SK-N-SH (cell line): ENCODE measurements around the gene POLR3B. TPM values are rescaled to one million over a fixed set of nuclear protein-coding genes. Genes with fewer than 3 reads are reported as not detected.

Source experiments
- CTCF ChIA-PET: fragments of 300-600, 350-600 bp; formaldehyde crosslinking; extraction: SDS; loops from one replicate; lab custom pipeline; 2021; lab: Yijun Ruan, JAX
- POLR2A ChIA-PET: fragments of 350-600 bp; sonication (Branson Sonifier 250); formaldehyde crosslinking; extraction: SDS; loops from one replicate; lab custom pipeline; 2020; ENCODE audit warnings: antibody characterized with exemption, inconsistent platforms; lab: Yijun Ruan, JAX
- DNase-seq: peaks from one replicate; pipeline ENCODE4 v3.0.0; 2012
- H2AFZ ChIP-seq: fragments of 200-600 bp; sonication (generic); 2 replicates; pipeline ENCODE4 v1.8.1; 2016; ENCODE audit warnings: antibody characterized with exemption, mild to moderate bottlenecking, low read depth
- H3F3A ChIP-seq: fragments of 200-600 bp; sonication (generic); replicated peaks from 2 replicates; pipeline ENCODE3; 2016; ENCODE audit warnings: antibody characterized with exemption, mild to moderate bottlenecking; ENCODE audit not compliant: insufficient read depth
- H3K27ac ChIP-seq, 2 experiments: fragments of 200-500 bp in 1 of 2; fragments of 200-600 bp in 1 of 2; sonication (Bioruptor generic) in 1 of 2; sonication (generic), shearing (Covaris generic) in 1 of 2; 2 replicates each; pipeline versions ENCODE4 v1.5.1 to v1.6.1; 2014 to 2016; ENCODE audit warnings: low read depth in 2 of 2, inconsistent platforms in 1 of 2, low read length in 1 of 2, mild to moderate bottlenecking in 1 of 2, mixed read lengths in 1 of 2
- H3K27me3 ChIP-seq: fragments of 200-600 bp; sonication (generic), shearing (Covaris generic); 2 replicates; pipeline ENCODE4 v1.6.1; 2016; ENCODE audit warnings: mixed run types; ENCODE audit not compliant: insufficient read depth
- H3K36me3 ChIP-seq, 2 experiments: fragments of 200-500 bp in 1 of 2; fragments of 200-600 bp in 1 of 2; sonication (Bioruptor generic) in 1 of 2; sonication (generic) in 1 of 2; replicated peaks in 1 of 2; 2 replicates each; pipeline versions ENCODE3 to v1.5.1; 2014 to 2016; ENCODE audit warnings: low read length in 1 of 2, mild to moderate bottlenecking in 1 of 2; ENCODE audit not compliant: insufficient read depth in 2 of 2, control insufficient read depth in 1 of 2
- H3K4me1 ChIP-seq, 2 experiments: fragments of 200-500 bp in 1 of 2; fragments of 200-600 bp in 1 of 2; sonication (Bioruptor generic) in 1 of 2; sonication (generic), shearing (Covaris generic) in 1 of 2; 2 replicates each; pipeline versions ENCODE4 v1.5.1 to v1.6.1; 2014 to 2016; ENCODE audit warnings: low read depth in 1 of 2, low read length in 1 of 2, mixed run types in 1 of 2; ENCODE audit not compliant: insufficient read depth in 2 of 2, control insufficient read depth in 1 of 2
- H3K4me2 ChIP-seq: fragments of 200-600 bp; sonication (generic), shearing (Covaris generic); 2 replicates; pipeline ENCODE4 v1.6.1; 2017; ENCODE audit warnings: mixed run types
- H3K4me3 ChIP-seq, 2 experiments: fragments of 200-500 bp in 1 of 2; fragments of 200-600 bp in 1 of 2; sonication (Bioruptor generic) in 1 of 2; sonication (generic), shearing (Covaris generic) in 1 of 2; 2 replicates each; pipeline versions ENCODE4 v1.5.1 to v1.8.1; 2014 to 2016; ENCODE audit warnings: low read depth in 2 of 2, inconsistent platforms in 1 of 2, low read length in 1 of 2, mild to moderate bottlenecking in 1 of 2, mixed read lengths in 1 of 2, moderate library complexity in 1 of 2
- H3K79me2 ChIP-seq: fragments of 200-600 bp; sonication (generic); 2 replicates; pipeline ENCODE4 v1.8.1; 2017; ENCODE audit warnings: mild to moderate bottlenecking; ENCODE audit not compliant: insufficient read depth
- H3K9ac ChIP-seq: fragments of 200-600 bp; sonication (generic); 2 replicates; pipeline ENCODE4 v1.6.1; 2017; ENCODE audit warnings: mixed run types
- H3K9me2 ChIP-seq: fragments of 200-600 bp; sonication (generic); 2 replicates; pipeline ENCODE4 v1.6.1; 2017; ENCODE audit warnings: mixed run types
- H3K9me3 ChIP-seq: fragments of 200-600 bp; sonication (generic); 2 replicates; pipeline ENCODE4 v1.6.1; 2017; ENCODE audit warnings: mixed run types, mild to moderate bottlenecking, moderate library complexity
- H4K20me1 ChIP-seq: fragments of 200-600 bp; sonication (generic); 2 replicates; pipeline ENCODE4 v1.6.1; 2017; ENCODE audit warnings: mild to moderate bottlenecking, mixed run types; ENCODE audit not compliant: insufficient read depth
- ELF1 ChIP-seq: IDR thresholded peaks from 2 replicates; pipeline ENCODE4 v1.4.0; 2012
- EP300 ChIP-seq, 2 experiments: IDR thresholded peaks; 2 replicates each; pipeline versions ENCODE4 v1.4.0 to v1.6.1; 2012; ENCODE audit warnings: borderline replicate concordance in 1 of 2, low read depth in 1 of 2, low read length in 1 of 2
- EZH2phosphoT487 ChIP-seq: fragments of 200-600 bp; sonication (generic); IDR thresholded peaks from 2 replicates; pipeline ENCODE4 v1.6.1; 2017; ENCODE audit warnings: low read depth, mixed run types, mild to moderate bottlenecking, antibody characterized with exemption, moderate library complexity, borderline replicate concordance
- FOXJ3 ChIP-seq: sonication (generic); formaldehyde crosslinking; IDR thresholded peaks from 2 replicates; pipeline ENCODE4 v1.5.1; 2020; ENCODE audit warnings: mild to moderate bottlenecking, missing genetic modification reagents
- GABPA ChIP-seq: IDR thresholded peaks from 2 replicates; pipeline ENCODE4 v1.4.0; 2012; ENCODE audit warnings: low read depth, mild to moderate bottlenecking
- JUND ChIP-seq: IDR thresholded peaks from 2 replicates; pipeline ENCODE4 v1.4.0; 2012
- NFIC ChIP-seq: IDR thresholded peaks from 2 replicates; pipeline ENCODE4 v1.4.0; 2012; ENCODE audit warnings: borderline replicate concordance
- NRF1 ChIP-seq: IDR thresholded peaks from 2 replicates; pipeline ENCODE4 v1.6.1; 2012; ENCODE audit warnings: low read depth, mild to moderate bottlenecking, low read length
- POLR2AphosphoS5 ChIP-seq: IDR thresholded peaks from 2 replicates; pipeline ENCODE4 v1.6.1; 2012; ENCODE audit warnings: low read depth, low read length
- RFX5 ChIP-seq: IDR thresholded peaks from 2 replicates; pipeline ENCODE4 v1.6.1; 2012; ENCODE audit warnings: mild to moderate bottlenecking, improper control_type of control experiment, low read length
- SMC3 ChIP-seq: IDR thresholded peaks from 2 replicates; pipeline ENCODE4 v1.6.1; 2012; ENCODE audit warnings: low read depth, low read length, improper control_type of control experiment
- TAF1 ChIP-seq: IDR thresholded peaks from 2 replicates; pipeline ENCODE4 v1.6.1; 2012; ENCODE audit warnings: low read depth, mild to moderate bottlenecking, low read length, moderate library complexity, borderline replicate concordance
- TEAD4 ChIP-seq: IDR thresholded peaks from 2 replicates; pipeline ENCODE4 v1.4.0; 2012; ENCODE audit warnings: mild to moderate bottlenecking, borderline replicate concordance; ENCODE audit not compliant: insufficient read depth
- WGBS: methylation state at CpG from one replicate; pipeline ENCODE4 v1.1.6; 2017; ENCODE audit warnings: low lambda C conversion rate; 5-methylcytosine and 5-hydroxymethylcytosine counted together
- polyA plus RNA-seq, 3 experiments: library from polyadenylated mRNA; depleted of rRNA; stranded (reverse); fragments of >200 nt; gene quantifications; 2 replicates each; pipeline ENCODE4 v1.2.3, GENCODE V29; 2012
- TF ChIP-seq, protein P1 (sequence below): IDR thresholded peaks from 2 replicates; pipeline ENCODE4; 2012
- TF ChIP-seq, protein P2 (sequence below): IDR thresholded peaks from 2 replicates; pipeline ENCODE4 v1.4.0; 2012; ENCODE audit warnings: low read depth
- TF ChIP-seq, protein P3 (sequence below): fragments of 150-350 bp; IDR thresholded peaks from 2 replicates; pipeline ENCODE4 v1.6.1; 2017; ENCODE audit warnings: antibody characterized with exemption, low read length, low read depth, borderline replicate concordance
- TF ChIP-seq, protein P4 (sequence below): IDR thresholded peaks from 2 replicates; pipeline ENCODE4 v1.6.1; 2012; ENCODE audit warnings: mild to moderate bottlenecking, low read depth, low read length, moderate library complexity
- TF ChIP-seq, protein P5 (sequence below): IDR thresholded peaks from 2 replicates; pipeline ENCODE4 v1.4.0; 2012; ENCODE audit warnings: low read depth, borderline replicate concordance
- TF ChIP-seq, protein P6 (sequence below): fragments of 150-350 bp; IDR thresholded peaks from 2 replicates; pipeline ENCODE4 v1.6.1; 2016; ENCODE audit warnings: mild to moderate bottlenecking, low read depth, low read length
- TF ChIP-seq, protein P7 (sequence below): fragments of 200-600 bp; sonication (generic); IDR thresholded peaks from 2 replicates; pipeline ENCODE4 v1.6.1; 2017; ENCODE audit warnings: antibody characterized with exemption, mild to moderate bottlenecking, moderate library complexity

Gene POLR3B
- polyA plus RNA-seq, 1 of the 3 experiments (the other 2 are of a cell fraction), result 3.3 TPM

DNA sequence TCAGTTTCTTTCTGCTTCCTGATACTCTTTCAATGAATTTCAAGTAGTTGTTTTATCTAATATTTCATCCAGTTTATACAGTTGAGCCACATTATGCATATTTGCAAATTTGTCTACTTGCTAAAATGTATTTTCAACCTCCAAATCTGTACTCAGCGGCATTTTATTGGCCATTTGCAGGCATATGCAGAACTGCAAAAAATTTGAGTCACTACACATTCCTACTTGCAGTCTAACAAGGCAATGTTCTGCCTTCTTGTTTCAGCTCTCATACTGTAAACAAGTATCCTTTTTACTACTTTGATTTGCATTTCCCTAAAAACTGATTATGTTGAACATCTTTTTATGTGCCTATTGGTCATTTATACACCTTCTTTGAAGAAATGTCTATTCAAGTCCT lies 55.0 kb downstream of the POLR3B start:
- no peak overlapping the region for H2AFZ ChIP-seq
- H3F3A ChIP-seq, result peaks cover 21% of the 10 kb centered on the region
- CTCF ChIA-PET, result interaction anchor here (1.5 kb wide), 1 partner anchor 506 kb away, joined by 3 read pairs; no protein-coding TSS in a partner anchor
- no peaks in the 10 kb centered on the region for H3K4me1 ChIP-seq
- no peak overlapping the region for H3K4me3 ChIP-seq
- DNase-seq, result no peak
- H3K9me2 ChIP-seq, result 0 out of 2 replicates have a peak, but pooled peaks cover 4% of the 10 kb centered on the region
- H3K9ac ChIP-seq, result no peak overlapping the region
- no peak overlapping the region for H3K27ac ChIP-seq
- H3K9me3 ChIP-seq, result no peaks in the 10 kb centered on the region
- no peaks in the 10 kb centered on the region for H4K20me1 ChIP-seq
- POLR2A ChIA-PET, result no interaction called here
- no peaks in the 10 kb centered on the region for H3K79me2 ChIP-seq
- no peaks in the 10 kb centered on the region for H3K27me3 ChIP-seq
- H3K4me2 ChIP-seq, result no peak overlapping the region
- peaks cover 13 to 25% of the 10 kb centered on the region in 2 experiments for H3K36me3 ChIP-seq
- no peak for TF ChIP-seq TEAD4
- no peak for TF ChIP-seq EZH2phosphoT487
- TF ChIP-seq, protein P1, sequence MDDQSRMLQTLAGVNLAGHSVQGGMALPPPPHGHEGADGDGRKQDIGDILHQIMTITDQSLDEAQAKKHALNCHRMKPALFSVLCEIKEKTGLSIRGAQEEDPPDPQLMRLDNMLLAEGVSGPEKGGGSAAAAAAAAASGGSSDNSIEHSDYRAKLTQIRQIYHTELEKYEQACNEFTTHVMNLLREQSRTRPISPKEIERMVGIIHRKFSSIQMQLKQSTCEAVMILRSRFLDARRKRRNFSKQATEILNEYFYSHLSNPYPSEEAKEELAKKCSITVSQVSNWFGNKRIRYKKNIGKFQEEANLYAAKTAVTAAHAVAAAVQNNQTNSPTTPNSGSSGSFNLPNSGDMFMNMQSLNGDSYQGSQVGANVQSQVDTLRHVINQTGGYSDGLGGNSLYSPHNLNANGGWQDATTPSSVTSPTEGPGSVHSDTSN, result no peak
- TF ChIP-seq, protein P2, sequence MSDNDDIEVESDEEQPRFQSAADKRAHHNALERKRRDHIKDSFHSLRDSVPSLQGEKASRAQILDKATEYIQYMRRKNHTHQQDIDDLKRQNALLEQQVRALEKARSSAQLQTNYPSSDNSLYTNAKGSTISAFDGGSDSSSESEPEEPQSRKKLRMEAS, result no peak
- TF ChIP-seq RFX5, result no peak
- TF ChIP-seq FOXJ3 (CRISPR knock-in tag), result no peak
- no peak for TF ChIP-seq JUND
- TF ChIP-seq, protein P3, sequence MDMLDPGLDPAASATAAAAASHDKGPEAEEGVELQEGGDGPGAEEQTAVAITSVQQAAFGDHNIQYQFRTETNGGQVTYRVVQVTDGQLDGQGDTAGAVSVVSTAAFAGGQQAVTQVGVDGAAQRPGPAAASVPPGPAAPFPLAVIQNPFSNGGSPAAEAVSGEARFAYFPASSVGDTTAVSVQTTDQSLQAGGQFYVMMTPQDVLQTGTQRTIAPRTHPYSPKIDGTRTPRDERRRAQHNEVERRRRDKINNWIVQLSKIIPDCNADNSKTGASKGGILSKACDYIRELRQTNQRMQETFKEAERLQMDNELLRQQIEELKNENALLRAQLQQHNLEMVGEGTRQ, result no peak
- no peak for TF ChIP-seq GABPA
- TF ChIP-seq, protein P4, sequence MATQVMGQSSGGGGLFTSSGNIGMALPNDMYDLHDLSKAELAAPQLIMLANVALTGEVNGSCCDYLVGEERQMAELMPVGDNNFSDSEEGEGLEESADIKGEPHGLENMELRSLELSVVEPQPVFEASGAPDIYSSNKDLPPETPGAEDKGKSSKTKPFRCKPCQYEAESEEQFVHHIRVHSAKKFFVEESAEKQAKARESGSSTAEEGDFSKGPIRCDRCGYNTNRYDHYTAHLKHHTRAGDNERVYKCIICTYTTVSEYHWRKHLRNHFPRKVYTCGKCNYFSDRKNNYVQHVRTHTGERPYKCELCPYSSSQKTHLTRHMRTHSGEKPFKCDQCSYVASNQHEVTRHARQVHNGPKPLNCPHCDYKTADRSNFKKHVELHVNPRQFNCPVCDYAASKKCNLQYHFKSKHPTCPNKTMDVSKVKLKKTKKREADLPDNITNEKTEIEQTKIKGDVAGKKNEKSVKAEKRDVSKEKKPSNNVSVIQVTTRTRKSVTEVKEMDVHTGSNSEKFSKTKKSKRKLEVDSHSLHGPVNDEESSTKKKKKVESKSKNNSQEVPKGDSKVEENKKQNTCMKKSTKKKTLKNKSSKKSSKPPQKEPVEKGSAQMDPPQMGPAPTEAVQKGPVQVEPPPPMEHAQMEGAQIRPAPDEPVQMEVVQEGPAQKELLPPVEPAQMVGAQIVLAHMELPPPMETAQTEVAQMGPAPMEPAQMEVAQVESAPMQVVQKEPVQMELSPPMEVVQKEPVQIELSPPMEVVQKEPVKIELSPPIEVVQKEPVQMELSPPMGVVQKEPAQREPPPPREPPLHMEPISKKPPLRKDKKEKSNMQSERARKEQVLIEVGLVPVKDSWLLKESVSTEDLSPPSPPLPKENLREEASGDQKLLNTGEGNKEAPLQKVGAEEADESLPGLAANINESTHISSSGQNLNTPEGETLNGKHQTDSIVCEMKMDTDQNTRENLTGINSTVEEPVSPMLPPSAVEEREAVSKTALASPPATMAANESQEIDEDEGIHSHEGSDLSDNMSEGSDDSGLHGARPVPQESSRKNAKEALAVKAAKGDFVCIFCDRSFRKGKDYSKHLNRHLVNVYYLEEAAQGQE, result no peak
- TF ChIP-seq SMC3, result no peak
- TF ChIP-seq ELF1, result no peak
- no peak for TF ChIP-seq NRF1
- no peak for TF ChIP-seq TAF1
- no peak for TF ChIP-seq NFIC
- TF ChIP-seq, protein P5, sequence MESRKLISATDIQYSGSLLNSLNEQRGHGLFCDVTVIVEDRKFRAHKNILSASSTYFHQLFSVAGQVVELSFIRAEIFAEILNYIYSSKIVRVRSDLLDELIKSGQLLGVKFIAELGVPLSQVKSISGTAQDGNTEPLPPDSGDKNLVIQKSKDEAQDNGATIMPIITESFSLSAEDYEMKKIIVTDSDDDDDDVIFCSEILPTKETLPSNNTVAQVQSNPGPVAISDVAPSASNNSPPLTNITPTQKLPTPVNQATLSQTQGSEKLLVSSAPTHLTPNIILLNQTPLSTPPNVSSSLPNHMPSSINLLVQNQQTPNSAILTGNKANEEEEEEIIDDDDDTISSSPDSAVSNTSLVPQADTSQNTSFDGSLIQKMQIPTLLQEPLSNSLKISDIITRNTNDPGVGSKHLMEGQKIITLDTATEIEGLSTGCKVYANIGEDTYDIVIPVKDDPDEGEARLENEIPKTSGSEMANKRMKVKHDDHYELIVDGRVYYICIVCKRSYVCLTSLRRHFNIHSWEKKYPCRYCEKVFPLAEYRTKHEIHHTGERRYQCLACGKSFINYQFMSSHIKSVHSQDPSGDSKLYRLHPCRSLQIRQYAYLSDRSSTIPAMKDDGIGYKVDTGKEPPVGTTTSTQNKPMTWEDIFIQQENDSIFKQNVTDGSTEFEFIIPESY, result no peak
- TF ChIP-seq, protein P6, sequence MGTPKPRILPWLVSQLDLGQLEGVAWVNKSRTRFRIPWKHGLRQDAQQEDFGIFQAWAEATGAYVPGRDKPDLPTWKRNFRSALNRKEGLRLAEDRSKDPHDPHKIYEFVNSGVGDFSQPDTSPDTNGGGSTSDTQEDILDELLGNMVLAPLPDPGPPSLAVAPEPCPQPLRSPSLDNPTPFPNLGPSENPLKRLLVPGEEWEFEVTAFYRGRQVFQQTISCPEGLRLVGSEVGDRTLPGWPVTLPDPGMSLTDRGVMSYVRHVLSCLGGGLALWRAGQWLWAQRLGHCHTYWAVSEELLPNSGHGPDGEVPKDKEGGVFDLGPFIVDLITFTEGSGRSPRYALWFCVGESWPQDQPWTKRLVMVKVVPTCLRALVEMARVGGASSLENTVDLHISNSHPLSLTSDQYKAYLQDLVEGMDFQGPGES, result no peak
- TF ChIP-seq EP300 (IDR thresholded peaks at IDR 0.05; ENCODE audit: borderline replicate concordance in 1 of 2, low read depth in 1 of 2, low read length in 1 of 2), result no peak
- no peak for TF ChIP-seq POLR2AphosphoS5
- TF ChIP-seq, protein P7, sequence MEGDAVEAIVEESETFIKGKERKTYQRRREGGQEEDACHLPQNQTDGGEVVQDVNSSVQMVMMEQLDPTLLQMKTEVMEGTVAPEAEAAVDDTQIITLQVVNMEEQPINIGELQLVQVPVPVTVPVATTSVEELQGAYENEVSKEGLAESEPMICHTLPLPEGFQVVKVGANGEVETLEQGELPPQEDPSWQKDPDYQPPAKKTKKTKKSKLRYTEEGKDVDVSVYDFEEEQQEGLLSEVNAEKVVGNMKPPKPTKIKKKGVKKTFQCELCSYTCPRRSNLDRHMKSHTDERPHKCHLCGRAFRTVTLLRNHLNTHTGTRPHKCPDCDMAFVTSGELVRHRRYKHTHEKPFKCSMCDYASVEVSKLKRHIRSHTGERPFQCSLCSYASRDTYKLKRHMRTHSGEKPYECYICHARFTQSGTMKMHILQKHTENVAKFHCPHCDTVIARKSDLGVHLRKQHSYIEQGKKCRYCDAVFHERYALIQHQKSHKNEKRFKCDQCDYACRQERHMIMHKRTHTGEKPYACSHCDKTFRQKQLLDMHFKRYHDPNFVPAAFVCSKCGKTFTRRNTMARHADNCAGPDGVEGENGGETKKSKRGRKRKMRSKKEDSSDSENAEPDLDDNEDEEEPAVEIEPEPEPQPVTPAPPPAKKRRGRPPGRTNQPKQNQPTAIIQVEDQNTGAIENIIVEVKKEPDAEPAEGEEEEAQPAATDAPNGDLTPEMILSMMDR, result no peak
- 96% methylated on average over 1 of the region's 1 CpG for WGBS
